Mucosa of descending colon (tissue), 3 donors: ENCODE data around the gene ZNF382. TPM values are rescaled to one million over a fixed set of nuclear protein-coding genes. Genes with fewer than 3 reads are reported as not detected.

ENCODE experiments used
- ATAC-seq: fragments of 200-7000 bp; cut with Tn5 transposase; one replicate; pipeline ENCODE4 v1.9.1; 2020; ENCODE audit warnings: mild to moderate bottlenecking, moderate library complexity
- DNase-seq, 3 donors: peaks; one replicate each; pipeline ENCODE4 v3.0.0-alpha.2; 2020
- H3K36me3 ChIP-seq: fragments of 200-600 bp; one replicate; pipeline ENCODE4 v1.8.0; 2021; ENCODE audit warnings: low read depth, mild to moderate bottlenecking
- H3K4me1 ChIP-seq: fragments of 200-600 bp; one replicate; pipeline ENCODE4 v1.8.0; 2021; ENCODE audit warnings: low read depth, mild to moderate bottlenecking
- H3K4me3 ChIP-seq: fragments of 200-600 bp; one replicate; pipeline ENCODE4 v1.8.0; 2021; ENCODE audit warnings: mild to moderate bottlenecking
- H3K9me3 ChIP-seq: fragments of 200-600 bp; one replicate; pipeline ENCODE4 v1.8.0; 2021; ENCODE audit warnings: mild to moderate bottlenecking
- intact Hi-C, 2 donors: fragments of 100-400 bp; cut with DNase I in 1 of 2; cut with micrococcal nuclease in 1 of 2; formaldehyde crosslinking; loops; one replicate each; pipeline versions ENCODE4 v1.11.0 to v1.11.1; 2022; cut with DNase I, micrococcal nuclease
- total RNA-seq, 3 donors: library from RNA; stranded (reverse); fragmentation: NEBNext Ultra II Directional in 2 of 3; extraction: Animal tissue kit (Norgen Biotek cat#: 25700) in 2 of 3; gene quantifications; one replicate each; pipeline versions ENCODE4 v1.2.1 to v1.2.4, GENCODE V29; 2021 to 2023
- TF ChIP-seq, protein P1 (sequence below): fragments of 200-600 bp; IDR thresholded peaks from one replicate; pipeline ENCODE4 v1.8.0; 2022; ENCODE audit warnings: antibody characterized with exemption, mild to moderate bottlenecking
- donor health status: DM: no; HTN: no; CAD: no; lungs with moderate emphysema.
- donor health status: DM: no; HTN: no; CAD: no.
- donor health status: DM: no; HTN: yes; CAD: no.

The ZNF382 gene
- total RNA-seq, 3 donors from 2014 or later = 0.78 to 15.4 (median 1.2) TPM

DNA sequence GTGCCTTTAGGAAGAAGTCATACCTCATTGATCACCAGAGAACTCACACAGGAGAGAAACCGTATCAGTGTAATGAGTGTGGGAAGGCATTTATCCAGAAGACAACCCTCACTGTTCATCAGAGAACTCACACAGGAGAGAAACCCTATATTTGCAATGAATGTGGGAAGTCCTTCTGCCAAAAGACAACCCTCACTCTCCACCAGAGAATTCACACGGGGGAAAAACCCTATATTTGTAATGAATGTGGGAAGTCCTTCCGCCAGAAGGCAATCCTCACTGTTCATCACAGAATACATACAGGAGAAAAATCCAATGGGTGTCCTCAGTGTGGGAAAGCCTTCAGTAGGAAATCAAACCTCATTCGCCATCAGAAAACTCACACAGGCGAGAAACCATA is 21.9 kb downstream of the ZNF382 start:
- Histone ChIP-seq H3K4me1 (no peaks in the 10 kb centered on the region), H3K36me3 (no peaks in the 10 kb centered on the region), H3K9me3 (peaks cover 98% of the 10 kb centered on the region), H3K4me3 (no peak overlapping the region)
- TF ChIP-seq, protein P1, sequence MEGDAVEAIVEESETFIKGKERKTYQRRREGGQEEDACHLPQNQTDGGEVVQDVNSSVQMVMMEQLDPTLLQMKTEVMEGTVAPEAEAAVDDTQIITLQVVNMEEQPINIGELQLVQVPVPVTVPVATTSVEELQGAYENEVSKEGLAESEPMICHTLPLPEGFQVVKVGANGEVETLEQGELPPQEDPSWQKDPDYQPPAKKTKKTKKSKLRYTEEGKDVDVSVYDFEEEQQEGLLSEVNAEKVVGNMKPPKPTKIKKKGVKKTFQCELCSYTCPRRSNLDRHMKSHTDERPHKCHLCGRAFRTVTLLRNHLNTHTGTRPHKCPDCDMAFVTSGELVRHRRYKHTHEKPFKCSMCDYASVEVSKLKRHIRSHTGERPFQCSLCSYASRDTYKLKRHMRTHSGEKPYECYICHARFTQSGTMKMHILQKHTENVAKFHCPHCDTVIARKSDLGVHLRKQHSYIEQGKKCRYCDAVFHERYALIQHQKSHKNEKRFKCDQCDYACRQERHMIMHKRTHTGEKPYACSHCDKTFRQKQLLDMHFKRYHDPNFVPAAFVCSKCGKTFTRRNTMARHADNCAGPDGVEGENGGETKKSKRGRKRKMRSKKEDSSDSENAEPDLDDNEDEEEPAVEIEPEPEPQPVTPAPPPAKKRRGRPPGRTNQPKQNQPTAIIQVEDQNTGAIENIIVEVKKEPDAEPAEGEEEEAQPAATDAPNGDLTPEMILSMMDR = no peak
- intact Hi-C loops = no loop called here
- ATAC-seq (no peak), DNase-seq (no peak)

DNA sequence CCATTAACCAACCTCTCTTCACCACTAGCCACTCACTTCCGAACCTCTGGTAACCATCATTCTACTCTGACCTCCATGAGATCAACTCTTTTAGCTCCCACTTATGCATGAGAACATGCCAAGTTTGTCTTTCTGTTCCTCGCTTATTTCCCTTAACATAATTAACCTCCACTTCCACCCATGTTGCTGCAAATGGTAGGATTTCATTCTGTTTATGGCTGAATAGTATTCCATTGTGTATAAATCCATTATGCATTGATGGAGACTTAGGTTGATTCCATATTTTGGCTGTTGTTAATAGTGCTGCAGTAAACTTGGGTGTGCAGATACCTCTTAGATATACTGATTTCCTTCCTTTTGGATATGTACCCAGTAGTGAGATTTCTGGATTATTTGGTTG is 30.2 kb downstream of the ZNF382 start:
- no peak for ATAC-seq
- Histone ChIP-seq H3K9me3 (peaks cover 100% of the 10 kb centered on the region), H3K36me3 (no peaks in the 10 kb centered on the region), H3K4me1 (no peaks in the 10 kb centered on the region), H3K4me3 (no peak overlapping the region)
- TF ChIP-seq, protein P1 = no peak
- no peak for DNase-seq
- intact Hi-C loops = no loop called here

DNA sequence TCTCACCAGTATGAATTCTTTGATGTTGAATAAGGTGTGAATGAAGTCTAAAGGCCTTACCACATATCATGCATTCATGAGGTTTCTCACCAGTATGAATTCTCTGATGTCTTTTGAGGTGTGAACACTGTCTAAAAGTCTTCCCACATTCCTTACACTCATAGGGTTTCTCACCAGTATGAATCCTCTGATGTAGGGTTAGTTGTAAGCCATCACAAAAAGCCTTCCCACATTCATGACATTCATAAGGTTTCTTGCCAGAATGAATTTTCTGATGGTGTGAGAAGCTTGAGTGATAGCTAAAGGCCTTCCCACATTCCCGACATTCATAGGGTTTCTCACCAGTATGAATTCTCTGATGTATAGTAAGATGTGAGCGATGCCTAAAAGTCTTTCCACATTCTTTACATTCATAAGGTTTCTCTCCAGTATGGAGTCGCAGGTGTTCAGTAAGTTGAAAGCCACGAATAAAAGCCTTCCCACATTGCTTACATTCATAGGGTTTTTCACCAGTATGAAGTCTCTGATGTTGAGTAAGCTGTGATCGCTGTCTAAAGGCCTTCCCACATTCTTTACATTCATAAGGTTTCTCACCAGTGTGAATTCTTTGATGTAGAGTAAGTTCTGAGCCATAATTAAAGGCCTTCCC is 33.9 kb downstream of the ZNF382 start:
- TF ChIP-seq, protein P1 = no peak
- DNase-seq (no peak), ATAC-seq (no peak)
- Histone ChIP-seq H3K9me3 (peaks cover 100% of the 10 kb centered on the region), H3K4me3 (no peak overlapping the region), H3K36me3 (no peaks in the 10 kb centered on the region), H3K4me1 (no peaks in the 10 kb centered on the region)
- intact Hi-C loops = no loop called here

DNA sequence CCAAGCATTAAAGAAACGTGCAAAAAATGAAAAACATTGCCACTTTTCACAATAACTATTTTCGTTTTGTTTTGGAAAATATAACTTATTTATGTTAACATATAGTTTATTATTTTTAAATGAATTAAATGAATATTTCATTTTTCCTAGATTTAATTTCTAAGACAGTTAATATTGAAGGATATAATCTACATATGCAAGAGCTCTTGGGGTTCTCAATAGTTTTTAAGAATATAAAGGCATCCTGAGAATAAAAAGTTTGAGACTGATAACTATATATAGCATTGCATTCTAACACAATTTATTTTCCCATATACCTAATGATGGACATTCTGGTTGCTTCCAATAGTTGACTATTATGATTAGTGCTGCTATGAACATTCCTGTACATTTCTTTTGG is 41.6 kb downstream of the ZNF382 start:
- intact Hi-C loops = no loop called here
- Histone ChIP-seq H3K4me3 (no peak overlapping the region), H3K9me3 (peaks cover 100% of the 10 kb centered on the region), H3K36me3 (no peaks in the 10 kb centered on the region), H3K4me1 (no peaks in the 10 kb centered on the region)
- no peak for ATAC-seq
- DNase-seq = no peak
- TF ChIP-seq, protein P1 = no peak

DNA sequence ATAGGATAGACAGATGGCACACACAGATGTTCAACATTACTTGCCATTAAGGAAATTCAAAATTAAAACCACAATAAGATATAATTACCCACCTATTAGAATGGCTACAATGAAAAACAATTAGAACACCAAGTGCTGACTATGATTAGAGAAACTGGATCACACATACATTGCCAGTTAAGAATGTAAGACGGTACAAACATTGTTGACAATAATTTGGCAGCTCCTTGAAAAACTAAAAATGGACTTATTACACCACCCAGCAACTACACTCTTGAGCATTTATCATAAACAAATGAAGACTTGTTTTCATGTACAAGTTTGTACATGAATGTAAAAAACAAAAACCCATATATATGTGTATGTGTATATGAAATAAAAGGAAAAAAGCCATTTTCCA is 47.8 kb downstream of the ZNF382 start:
- ATAC-seq = no peak
- Histone ChIP-seq H3K9me3 (peaks cover 96% of the 10 kb centered on the region), H3K4me3 (no peak overlapping the region), H3K36me3 (peaks cover 4% of the 10 kb centered on the region), H3K4me1 (no peaks in the 10 kb centered on the region)
- no peak for DNase-seq
- intact Hi-C loops = no loop called here
- TF ChIP-seq, protein P1 = no peak

DNA sequence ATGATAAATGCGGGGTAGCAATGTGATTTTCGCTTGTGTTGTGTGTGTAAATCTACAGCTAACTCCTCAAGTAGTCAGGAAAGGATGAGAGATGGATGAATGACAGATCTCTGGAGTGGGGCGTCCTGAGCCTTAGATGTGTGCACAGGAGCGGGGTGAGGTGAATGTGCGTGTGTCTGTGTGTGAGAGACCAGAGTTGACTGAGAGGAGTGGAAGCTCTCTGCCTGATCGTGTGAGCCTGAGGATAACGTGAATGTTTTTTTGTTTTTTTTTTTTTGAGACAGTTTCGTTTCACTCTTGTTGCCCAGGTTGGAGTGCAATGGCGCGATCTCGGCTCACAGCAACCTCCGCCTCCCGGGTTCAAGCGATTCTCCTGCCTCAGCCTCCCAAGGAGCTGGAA is 60.7 kb downstream of the ZNF382 start:
- Histone ChIP-seq H3K9me3 (peaks cover 50% of the 10 kb centered on the region), H3K36me3 (peaks cover 3% of the 10 kb centered on the region), H3K4me1 (no peaks in the 10 kb centered on the region), H3K4me3 (no peak overlapping the region)
- TF ChIP-seq, protein P1 = no peak
- DNase-seq (no peak), ATAC-seq (no peak)
- intact Hi-C loops = no loop called here
